GM12878 (cell line): ENCODE data around the gene PREX1. TPM values are rescaled to one million over a fixed set of nuclear protein-coding genes. Genes with fewer than 3 reads are reported as not detected.

Experiments
- ATAC-seq: fragments of 200-7000 bp; cut with Tn5 transposase; 3 replicates; pipeline ENCODE4 v1.9.1; 2020; ENCODE audit warnings: mild to moderate bottlenecking, moderate library complexity
- BruUV-seq: library from RNA; stranded (reverse); fragments of 400-500 nt; replicated peaks from 2 replicates; lab custom pipeline; 2021; lab: Mats Ljungman, UMichigan
- CTCF ChIA-PET: fragments of 300-600 bp; sonication (Branson Sonifier 250); formaldehyde crosslinking; extraction: SDS; loops from one replicate; lab custom pipeline; 2021; ENCODE audit warnings: inconsistent platforms; lab: Yijun Ruan, JAX
- POLR2A ChIA-PET: fragments of 350-600 bp; formaldehyde crosslinking; extraction: SDS; loops from one replicate; lab custom pipeline; 2021; ENCODE audit warnings: inconsistent platforms; lab: Charles Lee
- RAD21 ChIA-PET: fragments of 300-600 bp; sonication (Branson Sonifier 250); formaldehyde crosslinking; loops from one replicate; lab custom pipeline; 2023; ENCODE audit warnings: antibody characterized with exemption; ENCODE audit not compliant: unreplicated experiment; lab: Charles Lee
- SMC1A ChIA-PET: fragments of 300-600 bp; sonication (Branson Sonifier 250); formaldehyde crosslinking; loops from one replicate; lab custom pipeline; 2023; ENCODE audit not compliant: unreplicated experiment, uncharacterized antibody; lab: Charles Lee
- DNase-seq: peaks from one replicate; pipeline ENCODE4 v3.0.0-alpha.2; 2011; ENCODE audit warnings: low read depth, low spot score
- FAIRE-seq: peaks from 3 replicates; lab custom pipeline; 2011; peaks lifted over from hg19 to GRCh38; lab: Jason Lieb, UNC
- H2AFZ ChIP-seq: 2 replicates; pipeline ENCODE4 v1.6.0; 2011; ENCODE audit warnings: low read depth, low read length, control low read depth; ENCODE audit not compliant: control insufficient read depth
- H3K27ac ChIP-seq: 2 replicates; pipeline ENCODE4 v1.5.1; 2011; ENCODE audit warnings: control low read depth; ENCODE audit not compliant: control insufficient read depth, insufficient read depth
- H3K27me3 ChIP-seq, 2 experiments: replicated peaks in 1 of 2; 2 replicates each; pipeline versions ENCODE4 v1.6.0 to v1.6.1; 2011; ENCODE audit warnings: low read length in 1 of 2; ENCODE audit not compliant: control insufficient read depth in 2 of 2, insufficient read depth in 2 of 2
- H3K36me3 ChIP-seq, 2 experiments: 2 replicates each; pipeline ENCODE4 v1.5.1; 2011; ENCODE audit warnings: low read length in 1 of 2; ENCODE audit not compliant: control insufficient read depth in 2 of 2, insufficient read depth in 2 of 2
- H3K4me1 ChIP-seq: 2 replicates; pipeline ENCODE4 v1.6.1; 2011; ENCODE audit warnings: mild to moderate bottlenecking, low read length, moderate library complexity, mixed read lengths; ENCODE audit not compliant: control insufficient read depth, insufficient read depth
- H3K4me2 ChIP-seq: 2 replicates; pipeline ENCODE4 v1.6.0; 2011; ENCODE audit warnings: control low read depth; ENCODE audit not compliant: control insufficient read depth, insufficient read depth
- H3K4me3 ChIP-seq: fragments of 200-600 bp; sonication (generic); 2 replicates; pipeline ENCODE4 v1.5.1; 2016
- H3K79me2 ChIP-seq: 2 replicates; pipeline ENCODE4 v1.6.0; 2011; ENCODE audit warnings: low read length; ENCODE audit not compliant: control insufficient read depth, insufficient read depth
- H3K9ac ChIP-seq: 2 replicates; pipeline ENCODE4 v1.8.0; 2011; ENCODE audit warnings: low read length, control low read depth, mixed read lengths; ENCODE audit not compliant: control insufficient read depth, insufficient read depth
- H3K9me3 ChIP-seq: replicated peaks from 3 replicates; pipeline ENCODE4 v1.5.1; 2011; ENCODE audit warnings: mild to moderate bottlenecking, low read length; ENCODE audit not compliant: control insufficient read depth, insufficient read depth
- H4K20me1 ChIP-seq: 2 replicates; pipeline ENCODE4 v1.6.0; 2011; ENCODE audit not compliant: control insufficient read depth, insufficient read depth
- ASH2L ChIP-seq: fragments of 300-600, 200-600 bp; sonication (generic); IDR thresholded peaks from 2 replicates; pipeline ENCODE4 v1.6.1; 2017; ENCODE audit warnings: low read depth, mild to moderate bottlenecking, borderline replicate concordance
- BRCA1 ChIP-seq: IDR thresholded peaks from 2 replicates; pipeline ENCODE4 v1.6.1; 2011; ENCODE audit warnings: low read depth, low read length, improper control_type of control experiment
- EED ChIP-seq: sonication (generic); IDR thresholded peaks from 2 replicates; pipeline ENCODE4 v1.6.1; 2016; ENCODE audit warnings: antibody characterized with exemption, low read depth
- EGR1 ChIP-seq, 2 experiments: IDR thresholded peaks; 1 replicate in 1 of 2; 2 replicates in 1 of 2; pipeline ENCODE4 v1.6.1; 2011 to 2012; ENCODE audit warnings: low read depth in 2 of 2, low read length in 2 of 2, borderline replicate concordance in 1 of 2, mild to moderate bottlenecking in 1 of 2, moderate library complexity in 1 of 2
- MTA2 ChIP-seq: fragments of 450-650 bp; IDR thresholded peaks from 2 replicates; pipeline ENCODE4 v1.6.1; 2016; ENCODE audit warnings: low read depth, mild to moderate bottlenecking, moderate library complexity
- PML ChIP-seq: IDR thresholded peaks from 2 replicates; pipeline ENCODE4 v1.6.1; 2012; ENCODE audit warnings: low read length, inconsistent platforms
- POLR2AphosphoS5 ChIP-seq: IDR thresholded peaks from 2 replicates; pipeline ENCODE4 v1.6.1; 2011; ENCODE audit warnings: mild to moderate bottlenecking, low read length, inconsistent platforms
- RCOR1 ChIP-seq: conservative IDR thresholded peaks from 2 replicates; pipeline ENCODE4 v1.6.1; 2012; ENCODE audit warnings: low read depth, low read length, improper control_type of control experiment
- STAT3 ChIP-seq: IDR thresholded peaks from 2 replicates; pipeline ENCODE4 v1.6.1; 2011; ENCODE audit warnings: low read depth, low read length, improper control_type of control experiment
- ZSCAN29 ChIP-seq: fragments of 450-650 bp; IDR thresholded peaks from 2 replicates; pipeline ENCODE4 v1.6.1; 2017; ENCODE audit warnings: mild to moderate bottlenecking, moderate library complexity
- ZZZ3 ChIP-seq: IDR thresholded peaks from 2 replicates; pipeline ENCODE4 v1.6.1; 2011; ENCODE audit warnings: low read depth; ENCODE audit not compliant: control insufficient read depth, insufficient read length
- WGBS: methylation state at CpG from one replicate; pipeline ENCODE4 v1.1.6; 2016; ENCODE audit warnings: low lambda C conversion rate; ENCODE audit not compliant: insufficient replicate concordance, insufficient coverage; ENCODE audit errors: missing lambda C conversion rate; 5-methylcytosine and 5-hydroxymethylcytosine counted together
- in situ Hi-C: fragments of 300-500 bp; cut with MboI; formaldehyde crosslinking; loops from 9 replicates; pipeline ENCODE4 v1.14.3; 2018; ENCODE audit warnings: mixed read lengths
- intact Hi-C: fragments of 100-400 bp; cut with micrococcal nuclease; formaldehyde crosslinking; loops from one replicate; pipeline ENCODE4 v1.14.2; 2022; ENCODE audit not compliant: unreplicated experiment
- polyA plus RNA-seq, 11 experiments: library from polyadenylated mRNA; depleted of rRNA in 4 of 11; unstranded in 6 of 11; stranded (reverse) in 5 of 11; fragments of >200 nt; fragmentation: Nextera tagmentation in 4 of 11; fragmentation: Illumina TruSeq in 1 of 11; extraction: Ambion mirVana in 4 of 11; extraction: Trizol in 1 of 11; gene quantifications; 1 replicate in 1 of 11; 2 replicates in 10 of 11; pipeline versions ENCODE4 v1.2.1 to v1.2.3, GENCODE V29; 2011 to 2016; ENCODE audit warnings: inconsistent platforms in 2 of 11, missing spikeins in 2 of 11, low read depth in 1 of 11
- total RNA-seq, 4 experiments: library from RNA; depleted of rRNA in 3 of 4; stranded (reverse); fragments of >200 nt in 3 of 4; fragmentation: Illumina TruSeq in 1 of 4; extraction: Trizol in 1 of 4; gene quantifications; 2 replicates each; pipeline versions ENCODE4 v1.2.1 to v1.2.3, GENCODE V29; 2013 to 2021
- TF ChIP-seq, protein P1 (sequence below): fragments of 450-650 bp; IDR thresholded peaks from 2 replicates; pipeline ENCODE4 v1.6.1; 2016; ENCODE audit warnings: mild to moderate bottlenecking
- TF ChIP-seq, protein P2 (sequence below): IDR thresholded peaks from 2 replicates; pipeline ENCODE4 v1.6.1; 2012; ENCODE audit warnings: low read length, inconsistent platforms
- TF ChIP-seq, protein P3 (sequence below): IDR thresholded peaks from 2 replicates; pipeline ENCODE4 v1.6.1; 2012; ENCODE audit warnings: improper control_type of control experiment, low read depth, low read length; ENCODE audit not compliant: insufficient replicate concordance

PREX1 gene
- total and polyA plus RNA-seq, 10 of the 15 experiments (the other 5 are each of a cell fraction or from before 2014, with no cell fraction given) = 2.6 to 114 (median 38.9) TPM

DNA sequence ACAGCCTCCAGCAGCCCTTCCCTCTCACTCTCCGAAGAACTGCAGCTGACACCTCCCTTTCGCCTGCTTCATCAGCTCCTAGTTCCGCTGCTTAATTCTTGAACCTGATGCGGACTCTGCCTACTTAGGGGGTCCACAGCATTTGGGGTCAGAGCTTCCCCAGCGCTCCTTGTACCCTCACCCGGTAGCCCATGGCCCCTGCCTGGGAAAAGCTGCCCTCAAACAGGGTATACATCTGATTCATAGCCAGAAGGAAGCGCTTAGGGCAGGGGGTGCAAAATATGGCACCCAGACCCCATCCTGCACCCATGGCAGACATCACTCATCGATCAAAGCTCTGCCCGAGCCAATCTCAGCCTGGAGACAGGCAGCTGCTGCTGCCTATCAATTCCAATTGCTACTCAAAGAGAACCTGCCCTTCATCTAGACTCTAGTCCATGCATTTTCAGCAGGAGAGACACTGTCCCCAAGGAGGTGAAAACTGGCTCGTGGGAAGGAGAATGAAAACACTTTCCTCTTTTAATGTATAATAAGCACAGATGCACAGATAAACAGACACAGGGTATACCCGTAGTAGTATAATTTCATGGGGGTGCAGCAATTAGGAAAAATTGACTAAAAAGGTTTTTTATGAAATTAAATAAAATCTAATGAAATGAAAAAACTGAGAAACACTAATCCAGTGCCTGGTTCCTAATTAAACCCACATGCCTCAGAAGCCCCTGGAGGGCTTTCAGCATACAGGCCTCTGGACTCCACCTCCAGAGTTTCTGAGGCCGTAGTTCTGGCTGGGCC lies 194.8 kb downstream of the PREX1 start:
- FAIRE-seq (no peak), ATAC-seq (no peak), DNase-seq (no peak)
- in situ Hi-C loops (no loop called here), intact Hi-C loops (no loop called here)
- H2AFZ ChIP-seq = no peak overlapping the region
- ChIA-PET SMC1A (no interaction called here), CTCF (interaction anchor here (1.4 kb wide), 1 partner anchor 13 kb away, joined by 3 read pairs; no protein-coding TSS in a partner anchor), RAD21 (no interaction called here), POLR2A (no interaction called here)
- H3K27ac ChIP-seq = no peak overlapping the region
- no peaks in the 10 kb centered on the region; the same call in 1 of the 2 replicates for H4K20me1 ChIP-seq
- no peak overlapping the region for H3K4me3 ChIP-seq
- no peak overlapping the region for H3K4me2 ChIP-seq
- no peaks in the 10 kb centered on the region for H3K27me3 ChIP-seq
- H3K9ac ChIP-seq = no peak overlapping the region
- no peaks in the 10 kb centered on the region for H3K9me3 ChIP-seq
- no peaks in the 10 kb centered on the region for H3K79me2 ChIP-seq
- 87% methylated on average over 12 of the region's 12 CpGs for WGBS
- no TSS peak for BruUV-seq
- TF ChIP-seq, protein P1, sequence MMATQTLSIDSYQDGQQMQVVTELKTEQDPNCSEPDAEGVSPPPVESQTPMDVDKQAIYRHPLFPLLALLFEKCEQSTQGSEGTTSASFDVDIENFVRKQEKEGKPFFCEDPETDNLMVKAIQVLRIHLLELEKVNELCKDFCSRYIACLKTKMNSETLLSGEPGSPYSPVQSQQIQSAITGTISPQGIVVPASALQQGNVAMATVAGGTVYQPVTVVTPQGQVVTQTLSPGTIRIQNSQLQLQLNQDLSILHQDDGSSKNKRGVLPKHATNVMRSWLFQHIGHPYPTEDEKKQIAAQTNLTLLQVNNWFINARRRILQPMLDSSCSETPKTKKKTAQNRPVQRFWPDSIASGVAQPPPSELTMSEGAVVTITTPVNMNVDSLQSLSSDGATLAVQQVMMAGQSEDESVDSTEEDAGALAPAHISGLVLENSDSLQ = no peak
- no peak for TF ChIP-seq ASH2L
- no peak for TF ChIP-seq ZSCAN29
- TF ChIP-seq PML = no peak
- TF ChIP-seq, protein P2, sequence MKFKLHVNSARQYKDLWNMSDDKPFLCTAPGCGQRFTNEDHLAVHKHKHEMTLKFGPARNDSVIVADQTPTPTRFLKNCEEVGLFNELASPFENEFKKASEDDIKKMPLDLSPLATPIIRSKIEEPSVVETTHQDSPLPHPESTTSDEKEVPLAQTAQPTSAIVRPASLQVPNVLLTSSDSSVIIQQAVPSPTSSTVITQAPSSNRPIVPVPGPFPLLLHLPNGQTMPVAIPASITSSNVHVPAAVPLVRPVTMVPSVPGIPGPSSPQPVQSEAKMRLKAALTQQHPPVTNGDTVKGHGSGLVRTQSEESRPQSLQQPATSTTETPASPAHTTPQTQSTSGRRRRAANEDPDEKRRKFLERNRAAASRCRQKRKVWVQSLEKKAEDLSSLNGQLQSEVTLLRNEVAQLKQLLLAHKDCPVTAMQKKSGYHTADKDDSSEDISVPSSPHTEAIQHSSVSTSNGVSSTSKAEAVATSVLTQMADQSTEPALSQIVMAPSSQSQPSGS = no peak
- TF ChIP-seq STAT3 = no peak
- TF ChIP-seq EGR1 (IDR thresholded peaks at IDR 0.05; ENCODE audit: borderline replicate concordance in 1 of 2, low read depth in 2 of 2, low read length in 2 of 2) = no peak
- TF ChIP-seq MTA2 = no peak
- TF ChIP-seq BRCA1 = no peak
- no peak for TF ChIP-seq EED
- TF ChIP-seq, protein P3, sequence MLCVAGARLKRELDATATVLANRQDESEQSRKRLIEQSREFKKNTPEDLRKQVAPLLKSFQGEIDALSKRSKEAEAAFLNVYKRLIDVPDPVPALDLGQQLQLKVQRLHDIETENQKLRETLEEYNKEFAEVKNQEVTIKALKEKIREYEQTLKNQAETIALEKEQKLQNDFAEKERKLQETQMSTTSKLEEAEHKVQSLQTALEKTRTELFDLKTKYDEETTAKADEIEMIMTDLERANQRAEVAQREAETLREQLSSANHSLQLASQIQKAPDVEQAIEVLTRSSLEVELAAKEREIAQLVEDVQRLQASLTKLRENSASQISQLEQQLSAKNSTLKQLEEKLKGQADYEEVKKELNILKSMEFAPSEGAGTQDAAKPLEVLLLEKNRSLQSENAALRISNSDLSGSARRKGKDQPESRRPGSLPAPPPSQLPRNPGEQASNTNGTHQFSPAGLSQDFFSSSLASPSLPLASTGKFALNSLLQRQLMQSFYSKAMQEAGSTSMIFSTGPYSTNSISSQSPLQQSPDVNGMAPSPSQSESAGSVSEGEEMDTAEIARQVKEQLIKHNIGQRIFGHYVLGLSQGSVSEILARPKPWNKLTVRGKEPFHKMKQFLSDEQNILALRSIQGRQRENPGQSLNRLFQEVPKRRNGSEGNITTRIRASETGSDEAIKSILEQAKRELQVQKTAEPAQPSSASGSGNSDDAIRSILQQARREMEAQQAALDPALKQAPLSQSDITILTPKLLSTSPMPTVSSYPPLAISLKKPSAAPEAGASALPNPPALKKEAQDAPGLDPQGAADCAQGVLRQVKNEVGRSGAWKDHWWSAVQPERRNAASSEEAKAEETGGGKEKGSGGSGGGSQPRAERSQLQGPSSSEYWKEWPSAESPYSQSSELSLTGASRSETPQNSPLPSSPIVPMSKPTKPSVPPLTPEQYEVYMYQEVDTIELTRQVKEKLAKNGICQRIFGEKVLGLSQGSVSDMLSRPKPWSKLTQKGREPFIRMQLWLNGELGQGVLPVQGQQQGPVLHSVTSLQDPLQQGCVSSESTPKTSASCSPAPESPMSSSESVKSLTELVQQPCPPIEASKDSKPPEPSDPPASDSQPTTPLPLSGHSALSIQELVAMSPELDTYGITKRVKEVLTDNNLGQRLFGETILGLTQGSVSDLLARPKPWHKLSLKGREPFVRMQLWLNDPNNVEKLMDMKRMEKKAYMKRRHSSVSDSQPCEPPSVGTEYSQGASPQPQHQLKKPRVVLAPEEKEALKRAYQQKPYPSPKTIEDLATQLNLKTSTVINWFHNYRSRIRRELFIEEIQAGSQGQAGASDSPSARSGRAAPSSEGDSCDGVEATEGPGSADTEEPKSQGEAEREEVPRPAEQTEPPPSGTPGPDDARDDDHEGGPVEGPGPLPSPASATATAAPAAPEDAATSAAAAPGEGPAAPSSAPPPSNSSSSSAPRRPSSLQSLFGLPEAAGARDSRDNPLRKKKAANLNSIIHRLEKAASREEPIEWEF = no peak
- TF ChIP-seq POLR2AphosphoS5 = no peak
- TF ChIP-seq RCOR1 = no peak
- no peak for TF ChIP-seq ZZZ3
- peaks cover 22 to 35% of the 10 kb centered on the region in 2 experiments; a peak in 3 of 4 replicates for H3K36me3 ChIP-seq
- no peaks in the 10 kb centered on the region for H3K4me1 ChIP-seq
